H1 (cell line): ENCODE data around the gene TMEM255B. TPM values are rescaled to one million over a fixed set of nuclear protein-coding genes. Genes with fewer than 3 reads are reported as not detected.

Experiments
- CTCF ChIA-PET: fragments of 300-600 bp; sonication (Branson Sonifier 250); formaldehyde crosslinking; loops from one replicate; lab custom pipeline; 2021; ENCODE audit not compliant: partially characterized antibody; lab: Charles Lee
- POLR2A ChIA-PET: fragments of 300-600 bp; sonication (Branson Sonifier 250); formaldehyde crosslinking; loops from one replicate; lab custom pipeline; 2021; ENCODE audit warnings: inconsistent platforms; ENCODE audit not compliant: partially characterized antibody; lab: Charles Lee
- DNase-seq, 2 experiments: peaks; one replicate each; pipeline versions ENCODE4 v3.0.0 to v3.0.0-alpha.2; 2010 to 2022; ENCODE audit warnings: low spot score in 2 of 2, low read depth in 1 of 2, mixed read lengths in 1 of 2
- FAIRE-seq: peaks from 2 replicates; lab custom pipeline; 2011; peaks lifted over from hg19 to GRCh38; lab: Jason Lieb, UNC
- H2AFZ ChIP-seq: 2 replicates; pipeline ENCODE4 v1.8.1; 2012; ENCODE audit warnings: low read length, inconsistent platforms
- H2AK5ac ChIP-seq: 2 replicates; pipeline ENCODE4 v1.6.1; 2013; ENCODE audit warnings: low read depth, low read length
- H2BK120ac ChIP-seq: replicated peaks from 2 replicates; pipeline ENCODE3; 2013; ENCODE audit warnings: low read depth, low read length, inconsistent platforms
- H2BK12ac ChIP-seq: 2 replicates; pipeline ENCODE4 v1.6.1; 2013; ENCODE audit warnings: low read depth, low read length
- H2BK15ac ChIP-seq: 2 replicates; pipeline ENCODE4 v1.6.1; 2013; ENCODE audit warnings: low read length
- H2BK20ac ChIP-seq: 2 replicates; pipeline ENCODE4 v1.6.1; 2013; ENCODE audit warnings: low read length
- H2BK5ac ChIP-seq: 2 replicates; pipeline ENCODE4 v1.6.1; 2013; ENCODE audit warnings: low read depth, low read length
- H3K14ac ChIP-seq: 2 replicates; pipeline ENCODE4 v1.6.1; 2013; ENCODE audit warnings: inconsistent platforms; ENCODE audit not compliant: insufficient read length
- H3K18ac ChIP-seq: 2 replicates; pipeline ENCODE4 v1.6.1; 2013; ENCODE audit warnings: low read length; ENCODE audit errors: extremely low read depth
- H3K23ac ChIP-seq: 2 replicates; pipeline ENCODE4 v1.6.1; 2013; ENCODE audit warnings: inconsistent platforms; ENCODE audit not compliant: insufficient read length
- H3K23me2 ChIP-seq: 2 replicates; pipeline ENCODE4 v1.6.1; 2013; ENCODE audit warnings: low read depth, low read length
- H3K27ac ChIP-seq: 2 replicates; pipeline ENCODE4 v1.6.1; 2011; ENCODE audit warnings: low read depth, low read length, inconsistent platforms
- H3K27me3 ChIP-seq, 4 experiments: replicated peaks in 1 of 4; 1 replicate in 1 of 4; 2 replicates in 3 of 4; pipeline versions ENCODE4 v1.6.1 to v1.8.1; 2011 to 2013; ENCODE audit warnings: low read length in 3 of 4, mild to moderate bottlenecking in 3 of 4, inconsistent platforms in 2 of 4, mixed read lengths in 2 of 4, moderate library complexity in 1 of 4; ENCODE audit not compliant: control insufficient read depth in 3 of 4, insufficient read depth in 3 of 4; ENCODE audit errors: extremely low read depth in 1 of 4
- H3K36me3 ChIP-seq, 4 experiments: 2 replicates each; pipeline versions ENCODE4 v1.6.1 to v1.8.1; 2011 to 2013; ENCODE audit warnings: mild to moderate bottlenecking in 4 of 4, low read length in 3 of 4, moderate library complexity in 2 of 4, control low read depth in 1 of 4, inconsistent platforms in 1 of 4; ENCODE audit not compliant: insufficient read depth in 4 of 4, control insufficient read depth in 2 of 4
- H3K4ac ChIP-seq: replicated peaks from 2 replicates; pipeline ENCODE3; 2013; ENCODE audit warnings: low read length, low read depth, mixed read lengths, inconsistent platforms; ENCODE audit not compliant: insufficient read length
- H3K4me1 ChIP-seq, 4 experiments: replicated peaks in 1 of 4; 1 replicate in 1 of 4; 2 replicates in 3 of 4; pipeline versions ENCODE4 v1.6.1 to v1.8.1; 2011 to 2013; ENCODE audit warnings: low read length in 3 of 4, inconsistent platforms in 2 of 4, mixed read lengths in 1 of 4; ENCODE audit not compliant: insufficient read depth in 4 of 4, control insufficient read depth in 3 of 4
- H3K4me2 ChIP-seq, 2 experiments: 2 replicates each; pipeline versions ENCODE4 v1.6.1 to v1.8.1; 2011 to 2013; ENCODE audit warnings: low read depth in 2 of 2, low read length in 2 of 2, control low read depth in 1 of 2, inconsistent platforms in 1 of 2, mild to moderate bottlenecking in 1 of 2; ENCODE audit not compliant: insufficient read depth in 1 of 2
- H3K4me3 ChIP-seq, 4 experiments: fragments of 200-600, 300-600 bp in 1 of 4; sonication (generic), shearing (Covaris generic), sonication (Bioruptor Twin) in 1 of 4; 2 replicates each; pipeline versions ENCODE4 v1.5.1 to v1.8.1; 2011 to 2016; ENCODE audit warnings: low read length in 4 of 4, low read depth in 3 of 4, control low read depth in 2 of 4, inconsistent platforms in 2 of 4, mild to moderate bottlenecking in 2 of 4, mixed read lengths in 1 of 4, moderate library complexity in 1 of 4; ENCODE audit not compliant: insufficient read depth in 2 of 4; ENCODE audit errors: extremely low read depth in 1 of 4
- H3K56ac ChIP-seq: replicated peaks from 2 replicates; pipeline ENCODE3; 2013; ENCODE audit warnings: low read depth, mild to moderate bottlenecking, mixed read lengths, low read length, inconsistent platforms; ENCODE audit not compliant: insufficient read length
- H3K79me1 ChIP-seq: 2 replicates; pipeline ENCODE4 v1.6.1; 2013; ENCODE audit warnings: low read depth, low read length, control low read depth
- H3K79me2 ChIP-seq, 2 experiments: 2 replicates each; pipeline versions ENCODE4 v1.6.1 to v1.8.1; 2012 to 2013; ENCODE audit warnings: low read length in 2 of 2, mild to moderate bottlenecking in 2 of 2, inconsistent platforms in 1 of 2; ENCODE audit not compliant: insufficient read depth in 2 of 2, control insufficient read depth in 1 of 2
- H3K9ac ChIP-seq, 4 experiments: replicated peaks in 1 of 4; 1 replicate in 1 of 4; 2 replicates in 3 of 4; pipeline versions ENCODE4 v1.6.1 to v1.8.1; 2011 to 2013; ENCODE audit warnings: low read depth in 3 of 4, low read length in 3 of 4, control low read depth in 2 of 4, mild to moderate bottlenecking in 2 of 4, moderate library complexity in 2 of 4, inconsistent platforms in 1 of 4; ENCODE audit errors: extremely low read depth in 1 of 4
- H3K9me3 ChIP-seq, 2 experiments: 2 replicates each; pipeline versions ENCODE4 v1.6.1 to v1.8.1; 2012 to 2013; ENCODE audit warnings: mild to moderate bottlenecking in 2 of 2, moderate library complexity in 2 of 2, control low read depth in 1 of 2, inconsistent platforms in 1 of 2, low read depth in 1 of 2, low read length in 1 of 2, mixed read lengths in 1 of 2; ENCODE audit not compliant: insufficient read depth in 2 of 2
- H4K20me1 ChIP-seq, 2 experiments: replicated peaks in 1 of 2; 2 replicates each; pipeline versions ENCODE3 to v1.8.1; 2011 to 2013; ENCODE audit warnings: inconsistent platforms in 2 of 2, low read length in 2 of 2, mild to moderate bottlenecking in 1 of 2; ENCODE audit not compliant: insufficient read depth in 2 of 2, control insufficient read depth in 1 of 2
- H4K5ac ChIP-seq: 2 replicates; pipeline ENCODE4 v1.6.1; 2013; ENCODE audit warnings: low read length, low read depth, mixed read lengths, inconsistent platforms; ENCODE audit not compliant: insufficient read length
- H4K8ac ChIP-seq: 2 replicates; pipeline ENCODE4 v1.8.0; 2013; ENCODE audit warnings: mild to moderate bottlenecking, moderate library complexity, low read length, inconsistent platforms; ENCODE audit not compliant: insufficient read depth; ENCODE audit errors: extremely low read depth
- H4K91ac ChIP-seq: replicated peaks from 2 replicates; pipeline ENCODE3; 2013; ENCODE audit warnings: low read length, mixed read lengths, inconsistent platforms; ENCODE audit not compliant: insufficient read length
- ATF2 ChIP-seq: IDR thresholded peaks from 2 replicates; pipeline ENCODE4 v1.6.1; 2012; ENCODE audit warnings: low read length, inconsistent platforms
- BRCA1 ChIP-seq: IDR thresholded peaks from 2 replicates; pipeline ENCODE4 v1.6.1; 2012; ENCODE audit warnings: low read depth, low read length, improper control_type of control experiment
- EP300 ChIP-seq, 2 experiments: IDR thresholded peaks; 1 replicate in 1 of 2; 2 replicates in 1 of 2; pipeline ENCODE4 v1.6.1; 2011 to 2012; ENCODE audit warnings: low read depth in 2 of 2, low read length in 2 of 2, mild to moderate bottlenecking in 2 of 2, borderline replicate concordance in 1 of 2, inconsistent platforms in 1 of 2, moderate library complexity in 1 of 2
- GTF2F1 ChIP-seq: IDR thresholded peaks from 2 replicates; pipeline ENCODE4 v1.6.1; 2012; ENCODE audit warnings: low read depth, low read length, improper control_type of control experiment, borderline replicate concordance
- JUND ChIP-seq: IDR thresholded peaks from 2 replicates; pipeline ENCODE4 v1.6.1; 2011; ENCODE audit warnings: mild to moderate bottlenecking, improper control_type of control experiment, low read length
- NRF1 ChIP-seq: IDR thresholded peaks from 2 replicates; pipeline ENCODE4 v1.6.1; 2011; ENCODE audit warnings: mild to moderate bottlenecking, low read depth, low read length, improper control_type of control experiment
- POU5F1 ChIP-seq: IDR thresholded peaks from 2 replicates; pipeline ENCODE4 v1.6.1; 2011; ENCODE audit warnings: low read depth, mild to moderate bottlenecking, low read length, moderate library complexity
- RFX5 ChIP-seq: IDR thresholded peaks from 2 replicates; pipeline ENCODE4 v1.6.1; 2011; ENCODE audit warnings: low read depth, low read length, improper control_type of control experiment, borderline replicate concordance
- RNF2 ChIP-seq: fragments of 200-900, 300-1000 bp; sonication (generic); IDR thresholded peaks from 2 replicates; pipeline ENCODE4 v1.7.1; 2016; ENCODE audit warnings: borderline replicate concordance, low read depth, mild to moderate bottlenecking, antibody characterized with exemption, low read length; ENCODE audit not compliant: poor library complexity, severe bottlenecking; ENCODE audit errors: missing control alignments
- TAF7 ChIP-seq: optimal IDR thresholded peaks from 2 replicates; pipeline ENCODE3; 2011; ENCODE audit warnings: low read depth, mild to moderate bottlenecking, inconsistent platforms, low read length, moderate library complexity, borderline replicate concordance
- TBP ChIP-seq: IDR thresholded peaks from 2 replicates; pipeline ENCODE4 v1.6.1; 2011; ENCODE audit warnings: low read depth, low read length, improper control_type of control experiment
- TCF12 ChIP-seq: IDR thresholded peaks from 2 replicates; pipeline ENCODE4 v1.6.1; 2011; ENCODE audit warnings: low read depth, mild to moderate bottlenecking, low read length
- WGBS, 2 experiments: shearing (Covaris generic) in 1 of 2; methylation state at CpG; one replicate each; pipeline versions ENCODE4 v1.1.6 to v1.1.7; 2013 to 2015; ENCODE audit warnings: low lambda C conversion rate in 2 of 2, mixed read lengths in 2 of 2, inconsistent platforms in 1 of 2, low coverage in 1 of 2, missing lambda C conversion rate in 1 of 2; ENCODE audit not compliant: insufficient replicate concordance in 2 of 2, insufficient coverage in 1 of 2, insufficient read length in 1 of 2; ENCODE audit errors: extremely low coverage in 1 of 2, missing lambda C conversion rate in 1 of 2; 5-methylcytosine and 5-hydroxymethylcytosine counted together
- polyA plus RNA-seq, 7 experiments: library from polyadenylated mRNA; depleted of rRNA in 3 of 7; stranded (reverse) in 5 of 7; unstranded in 2 of 7; fragments of >200 nt in 5 of 7; fragments of 200-250 nt in 2 of 7; gene quantifications; 1 replicate in 5 of 7; 2 replicates in 1 of 7; 4 replicates in 1 of 7; pipeline versions ENCODE4 v1.2.1 to v1.2.3, GENCODE V29; 2011 to 2013; ENCODE audit warnings: missing spikeins in 2 of 7, mixed read lengths in 2 of 7
- total RNA-seq: library from RNA; stranded (reverse); fragmentation: NEBNext Ultra II Directional; extraction: Animal tissue kit (Norgen Biotek cat#: 25700); gene quantifications from 2 replicates; pipeline ENCODE4 v1.2.1, GENCODE V29; 2021

TMEM255B gene
- total and polyA plus RNA-seq, 2 of the 8 experiments (the other 6 are each of a cell fraction or from before 2014, with no cell fraction given), result 3.4 to 4.4 TPM

GRCh38 chr13:113822266-113822665 is 63.2 kb downstream of the TMEM255B start:
- Histone ChIP-seq H3K23me2 (no peaks in the 10 kb centered on the region), H3K14ac (no peak overlapping the region), H3K27ac (no peak overlapping the region), H3K23ac (no peak overlapping the region), H3K18ac (no peak overlapping the region), H4K8ac (peak overlapping the region; percentile 68; the same call in 1 of the 2 replicates), H2BK15ac (no peak overlapping the region), H2BK12ac (no peak overlapping the region; the same call in 1 of the 2 replicates), H3K4me1 (no peaks in the 10 kb centered on the region), H2BK20ac (no peak overlapping the region), H4K5ac (no peak overlapping the region), H4K91ac (no peak overlapping the region), H2BK5ac (no peak overlapping the region), H3K9ac (no peak overlapping the region), H2AFZ (no peak overlapping the region), H3K4ac (no peak overlapping the region), H2AK5ac (no peak overlapping the region), H2BK120ac (no peak overlapping the region), H4K20me1 (no peaks in the 10 kb centered on the region), H3K27me3 (no peaks in the 10 kb centered on the region; a peak in 1 of 7 replicates), H3K9me3 (no peaks in the 10 kb centered on the region), H3K79me1 (no peaks in the 10 kb centered on the region), H3K4me2 (no peak overlapping the region), H3K79me2 (no peaks in the 10 kb centered on the region), H3K56ac (no peak overlapping the region), H3K36me3 (peaks cover 0 to 10% (median 3%) of the 10 kb centered on the region in 4 experiments; a peak in 5 of 8 replicates), H3K4me3 (no peak overlapping the region)
- DNase-seq (no peak), FAIRE-seq (no peak)
- POLR2A ChIA-PET, result interaction anchor here (0.6 kb wide), 1 partner anchor 373 kb away, joined by 3 read pairs; no protein-coding TSS in a partner anchor
- CTCF ChIA-PET, result interaction anchor here (0.8 to 1.9 kb wide), 4 partner anchors 12 to 124 kb away, joined by 3 to 5 read pairs (median 4); no protein-coding TSS in a partner anchor
- WGBS, 2 experiments, result 97% methylated on average over 12 of the region's 12 CpGs; no CpG with 5 or more reads in 1 of the 2 experiments
- no peak for TF ChIP-seq POU5F1
- no peak for TF ChIP-seq TAF7
- TF ChIP-seq NRF1, result no peak
- no peak for TF ChIP-seq TBP
- no peak for TF ChIP-seq EP300 (IDR thresholded peaks at IDR 0.05; ENCODE audit: borderline replicate concordance in 1 of 2, low read depth in 2 of 2, low read length in 2 of 2)
- TF ChIP-seq TCF12, result no peak
- TF ChIP-seq BRCA1, result no peak
- no peak for TF ChIP-seq ATF2
- no peak for TF ChIP-seq JUND
- no peak for TF ChIP-seq GTF2F1
- no peak for TF ChIP-seq RNF2
- TF ChIP-seq RFX5, result no peak
